Ishikawa (cell line): ENCODE results near the gene APBA1.

Experiments used
- CEBPB ChIP-seq: IDR thresholded peaks from 2 replicates; pipeline ENCODE4 v1.6.1; 2012
- CREB1 ChIP-seq: IDR thresholded peaks from 2 replicates; pipeline ENCODE4 v1.6.1; 2012; ENCODE audit warnings: low read depth
- EGR1 ChIP-seq: IDR thresholded peaks from 2 replicates; pipeline ENCODE4 v1.6.1; 2012
- EP300 ChIP-seq: IDR thresholded peaks from 2 replicates; pipeline ENCODE4 v1.6.1; 2012; ENCODE audit warnings: borderline replicate concordance
- FOXM1 ChIP-seq: IDR thresholded peaks from 2 replicates; pipeline ENCODE4 v1.6.1; 2012; ENCODE audit warnings: low read depth, borderline replicate concordance
- NFIC ChIP-seq: IDR thresholded peaks from 2 replicates; pipeline ENCODE4 v1.6.1; 2012
- RAD21 ChIP-seq: IDR thresholded peaks from 2 replicates; pipeline ENCODE4 v1.6.1; 2012; ENCODE audit warnings: low read depth
- TAF1 ChIP-seq: IDR thresholded peaks from 2 replicates; pipeline ENCODE4 v1.6.1; 2012; ENCODE audit warnings: low read depth, mild to moderate bottlenecking
- TCF12 ChIP-seq: IDR thresholded peaks from 2 replicates; pipeline ENCODE4 v1.6.1; 2012; ENCODE audit warnings: low read depth
- TEAD4 ChIP-seq: IDR thresholded peaks from 2 replicates; pipeline ENCODE4 v1.6.1; 2012
- USF1 ChIP-seq: IDR thresholded peaks from 2 replicates; pipeline ENCODE4 v1.6.1; 2012
- YY1 ChIP-seq: IDR thresholded peaks from 2 replicates; pipeline ENCODE4 v1.6.1; 2012; ENCODE audit warnings: low read depth
- ZBTB7A ChIP-seq: IDR thresholded peaks from 2 replicates; pipeline ENCODE4 v1.6.1; 2012; ENCODE audit warnings: low read depth
- TF ChIP-seq, protein P1 (sequence below): IDR thresholded peaks from 2 replicates; pipeline ENCODE4 v1.6.1; 2012; ENCODE audit warnings: low read depth, mild to moderate bottlenecking
- TF ChIP-seq, protein P2 (sequence below): IDR thresholded peaks from 2 replicates; pipeline ENCODE4 v1.6.1; 2012

APBA1 gene

DNA sequence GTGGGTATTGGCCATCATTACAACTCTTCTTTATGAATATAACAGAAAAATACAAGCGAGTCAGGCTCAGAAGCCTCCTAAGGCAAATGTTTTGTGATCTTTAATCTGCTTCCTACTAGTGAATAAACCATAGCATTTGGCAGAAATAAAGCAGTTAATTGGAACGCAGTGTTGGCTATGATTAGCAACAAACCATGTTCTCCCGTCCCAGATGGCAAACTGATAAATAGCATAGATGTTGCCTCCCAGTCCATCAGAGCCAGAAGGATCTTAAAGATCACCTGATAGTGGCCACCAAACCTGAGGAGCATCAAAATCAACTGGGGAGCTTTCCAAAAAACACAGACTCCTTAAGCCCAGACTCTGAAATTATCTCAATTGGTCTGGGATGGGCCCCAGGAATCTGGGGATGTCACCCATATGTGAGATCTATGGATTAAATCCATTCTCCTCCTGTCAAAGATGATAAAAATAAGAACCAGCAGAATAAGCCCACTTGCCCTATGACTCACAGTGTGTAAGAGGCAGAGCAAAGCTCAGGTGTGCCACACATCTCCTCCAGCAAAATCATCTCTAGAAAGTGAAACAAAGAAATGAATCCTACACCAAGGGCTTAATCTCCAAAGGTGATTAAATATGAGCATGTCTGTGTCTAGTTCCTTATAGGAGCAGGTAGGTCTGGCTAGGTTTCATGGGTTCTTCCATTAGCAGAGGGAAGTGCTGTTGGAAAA is 50.3 kb downstream of the APBA1 start:
- TF ChIP-seq ZBTB7A = no peak
- no peak for TF ChIP-seq EGR1
- TF ChIP-seq USF1 = no peak
- no peak for TF ChIP-seq NFIC
- no peak for TF ChIP-seq EP300
- TF ChIP-seq YY1 = no peak

DNA sequence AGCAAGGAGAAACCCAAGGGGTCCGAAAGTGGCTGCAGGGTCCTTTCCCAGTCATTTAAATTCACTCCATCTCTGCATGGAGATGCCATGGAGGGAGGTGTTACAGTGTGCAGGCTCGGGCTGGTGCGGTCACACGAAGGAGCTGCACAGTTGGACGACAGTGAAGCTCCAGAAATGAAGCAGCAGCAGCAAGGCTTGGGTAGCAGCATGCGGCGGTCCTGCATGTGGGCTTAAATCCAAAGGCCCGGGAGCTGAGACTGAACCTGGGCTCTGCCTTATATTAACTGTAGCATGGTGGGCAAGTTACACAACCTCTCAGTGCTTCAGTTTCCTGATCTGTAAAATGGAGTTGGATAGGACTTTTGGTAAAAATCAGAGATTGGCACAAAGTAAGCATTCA is 51.4 kb downstream of the APBA1 start:
- TF ChIP-seq NFIC = no peak
- TF ChIP-seq TAF1 = no peak
- TF ChIP-seq TEAD4 = no peak
- TF ChIP-seq FOXM1 = no peak
- no peak for TF ChIP-seq RAD21
- TF ChIP-seq, protein P1, sequence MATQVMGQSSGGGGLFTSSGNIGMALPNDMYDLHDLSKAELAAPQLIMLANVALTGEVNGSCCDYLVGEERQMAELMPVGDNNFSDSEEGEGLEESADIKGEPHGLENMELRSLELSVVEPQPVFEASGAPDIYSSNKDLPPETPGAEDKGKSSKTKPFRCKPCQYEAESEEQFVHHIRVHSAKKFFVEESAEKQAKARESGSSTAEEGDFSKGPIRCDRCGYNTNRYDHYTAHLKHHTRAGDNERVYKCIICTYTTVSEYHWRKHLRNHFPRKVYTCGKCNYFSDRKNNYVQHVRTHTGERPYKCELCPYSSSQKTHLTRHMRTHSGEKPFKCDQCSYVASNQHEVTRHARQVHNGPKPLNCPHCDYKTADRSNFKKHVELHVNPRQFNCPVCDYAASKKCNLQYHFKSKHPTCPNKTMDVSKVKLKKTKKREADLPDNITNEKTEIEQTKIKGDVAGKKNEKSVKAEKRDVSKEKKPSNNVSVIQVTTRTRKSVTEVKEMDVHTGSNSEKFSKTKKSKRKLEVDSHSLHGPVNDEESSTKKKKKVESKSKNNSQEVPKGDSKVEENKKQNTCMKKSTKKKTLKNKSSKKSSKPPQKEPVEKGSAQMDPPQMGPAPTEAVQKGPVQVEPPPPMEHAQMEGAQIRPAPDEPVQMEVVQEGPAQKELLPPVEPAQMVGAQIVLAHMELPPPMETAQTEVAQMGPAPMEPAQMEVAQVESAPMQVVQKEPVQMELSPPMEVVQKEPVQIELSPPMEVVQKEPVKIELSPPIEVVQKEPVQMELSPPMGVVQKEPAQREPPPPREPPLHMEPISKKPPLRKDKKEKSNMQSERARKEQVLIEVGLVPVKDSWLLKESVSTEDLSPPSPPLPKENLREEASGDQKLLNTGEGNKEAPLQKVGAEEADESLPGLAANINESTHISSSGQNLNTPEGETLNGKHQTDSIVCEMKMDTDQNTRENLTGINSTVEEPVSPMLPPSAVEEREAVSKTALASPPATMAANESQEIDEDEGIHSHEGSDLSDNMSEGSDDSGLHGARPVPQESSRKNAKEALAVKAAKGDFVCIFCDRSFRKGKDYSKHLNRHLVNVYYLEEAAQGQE = no peak
- TF ChIP-seq EP300 = no peak
- TF ChIP-seq USF1 = no peak
- TF ChIP-seq, protein P2, sequence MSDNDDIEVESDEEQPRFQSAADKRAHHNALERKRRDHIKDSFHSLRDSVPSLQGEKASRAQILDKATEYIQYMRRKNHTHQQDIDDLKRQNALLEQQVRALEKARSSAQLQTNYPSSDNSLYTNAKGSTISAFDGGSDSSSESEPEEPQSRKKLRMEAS = no peak
- TF ChIP-seq TCF12 = no peak
- TF ChIP-seq ZBTB7A = no peak
- no peak for TF ChIP-seq CEBPB
- TF ChIP-seq YY1 = no peak
- no peak for TF ChIP-seq CREB1
- no peak for TF ChIP-seq EGR1

DNA sequence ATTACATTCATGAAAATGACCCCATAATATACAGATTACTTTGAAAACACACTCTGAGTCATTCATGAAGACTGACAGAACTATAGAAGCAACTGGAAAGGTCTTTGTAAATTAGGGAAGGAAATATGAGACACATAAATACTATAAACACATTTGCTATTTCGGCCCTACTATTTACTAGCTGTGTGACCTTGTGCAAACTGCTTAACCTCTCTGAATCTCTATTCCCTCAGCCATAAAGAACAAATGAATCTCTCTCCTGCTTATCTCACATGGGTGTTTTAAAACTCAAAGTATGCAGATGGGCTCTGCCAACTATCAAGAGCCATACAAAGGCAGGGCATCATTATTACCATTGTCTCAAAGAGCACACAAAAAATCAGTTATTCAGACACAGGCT is 52.9 kb downstream of the APBA1 start:
- no peak for TF ChIP-seq TCF12
- no peak for TF ChIP-seq CREB1
- no peak for TF ChIP-seq ZBTB7A
- TF ChIP-seq CEBPB = no peak
- no peak for TF ChIP-seq EP300
- no peak for TF ChIP-seq USF1
- TF ChIP-seq YY1 = no peak
- no peak for TF ChIP-seq FOXM1
- TF ChIP-seq, protein P1 = no peak
- no peak for TF ChIP-seq RAD21
- TF ChIP-seq, protein P2 = no peak
- no peak for TF ChIP-seq NFIC

GRCh38 chr9:69617006-69617405 is 55.2 kb downstream of the APBA1 start:
- no peak for TF ChIP-seq TCF12
- no peak for TF ChIP-seq USF1
- no peak for TF ChIP-seq CREB1
- TF ChIP-seq TEAD4 = no peak
- TF ChIP-seq NFIC = no peak

GRCh38 chr9:69615880-69616279 is 56.3 kb downstream of the APBA1 start:
- no peak for TF ChIP-seq CEBPB
- no peak for TF ChIP-seq TCF12
- no peak for TF ChIP-seq EGR1
- TF ChIP-seq, protein P1 = no peak
- no peak for TF ChIP-seq CREB1
- TF ChIP-seq TAF1 = no peak
- no peak for TF ChIP-seq NFIC
- TF ChIP-seq USF1 = no peak
- TF ChIP-seq FOXM1 = no peak
